CD4-positive, alpha-beta T cell treated with Interleukin-10 for 1 hour (primary cell): ENCODE results near the gene PLB1.

Experiments used
- DNase-seq: peaks from one replicate; pipeline ENCODE4 v3.0.0-alpha.2; 2020

The PLB1 gene

GRCh38 chr2:28505361-28505760 is 9.5 kb downstream of the PLB1 start:
- no peak for DNase-seq

- no peak for DNase-seq
Observed at GRCh38 chr2:28506112-28506910, 10.5 kb downstream of the PLB1 start.

- DNase-seq = peak; percentile 28
Observed at GRCh38 chr2:28507796-28508764, 12.2 kb downstream of the PLB1 start.

GRCh38 chr2:28509361-28509760 is 13.5 kb downstream of the PLB1 start:
- no peak for DNase-seq

GRCh38 chr2:28510184-28510583 is 14.3 kb downstream of the PLB1 start:
- no peak for DNase-seq

- DNase-seq = no peak
Observed at GRCh38 chr2:28511871-28512606, 16.2 kb downstream of the PLB1 start.

GRCh38 chr2:28512607-28512965 is 16.7 kb downstream of the PLB1 start:
- DNase-seq = no peak

GRCh38 chr2:28513097-28513496 is 17.2 kb downstream of the PLB1 start:
- no peak for DNase-seq

GRCh38 chr2:28515176-28515751 is 19.4 kb downstream of the PLB1 start:
- DNase-seq = no peak

- DNase-seq = no peak
Observed at GRCh38 chr2:28516430-28516829, 20.6 kb downstream of the PLB1 start.

GRCh38 chr2:28516950-28517349 is 21.1 kb downstream of the PLB1 start:
- no peak for DNase-seq

GRCh38 chr2:28521663-28522062 is 25.8 kb downstream of the PLB1 start:
- no peak for DNase-seq

- DNase-seq = no peak
Observed at GRCh38 chr2:28522481-28522880, 26.6 kb downstream of the PLB1 start.

GRCh38 chr2:28523902-28524301 is 28.0 kb downstream of the PLB1 start:
- DNase-seq = no peak

- DNase-seq = no peak
Observed at GRCh38 chr2:28525481-28525880, 29.6 kb downstream of the PLB1 start.

- DNase-seq = no peak
Observed at GRCh38 chr2:28526527-28527132, 30.8 kb downstream of the PLB1 start.

GRCh38 chr2:28527196-28527595 is 31.3 kb downstream of the PLB1 start:
- no peak for DNase-seq

- DNase-seq = no peak
Observed at GRCh38 chr2:28528206-28528605, 32.3 kb downstream of the PLB1 start.

- DNase-seq = no peak
Observed at GRCh38 chr2:28530782-28531181, 34.9 kb downstream of the PLB1 start.

- no peak for DNase-seq
Observed at GRCh38 chr2:28532399-28532798, 36.5 kb downstream of the PLB1 start.

GRCh38 chr2:28533044-28533680 is 37.3 kb downstream of the PLB1 start:
- DNase-seq = no peak

GRCh38 chr2:28534817-28535216 is 39.0 kb downstream of the PLB1 start:
- no peak for DNase-seq
